Measurements from ENCODE around the gene MAPK1.
"Not testable (repeated sequence)": the region's sequence is repeated elsewhere in the genome, so short reads cannot be mapped to it uniquely, and the experiment has no call there.

Gene MAPK1

DNA sequence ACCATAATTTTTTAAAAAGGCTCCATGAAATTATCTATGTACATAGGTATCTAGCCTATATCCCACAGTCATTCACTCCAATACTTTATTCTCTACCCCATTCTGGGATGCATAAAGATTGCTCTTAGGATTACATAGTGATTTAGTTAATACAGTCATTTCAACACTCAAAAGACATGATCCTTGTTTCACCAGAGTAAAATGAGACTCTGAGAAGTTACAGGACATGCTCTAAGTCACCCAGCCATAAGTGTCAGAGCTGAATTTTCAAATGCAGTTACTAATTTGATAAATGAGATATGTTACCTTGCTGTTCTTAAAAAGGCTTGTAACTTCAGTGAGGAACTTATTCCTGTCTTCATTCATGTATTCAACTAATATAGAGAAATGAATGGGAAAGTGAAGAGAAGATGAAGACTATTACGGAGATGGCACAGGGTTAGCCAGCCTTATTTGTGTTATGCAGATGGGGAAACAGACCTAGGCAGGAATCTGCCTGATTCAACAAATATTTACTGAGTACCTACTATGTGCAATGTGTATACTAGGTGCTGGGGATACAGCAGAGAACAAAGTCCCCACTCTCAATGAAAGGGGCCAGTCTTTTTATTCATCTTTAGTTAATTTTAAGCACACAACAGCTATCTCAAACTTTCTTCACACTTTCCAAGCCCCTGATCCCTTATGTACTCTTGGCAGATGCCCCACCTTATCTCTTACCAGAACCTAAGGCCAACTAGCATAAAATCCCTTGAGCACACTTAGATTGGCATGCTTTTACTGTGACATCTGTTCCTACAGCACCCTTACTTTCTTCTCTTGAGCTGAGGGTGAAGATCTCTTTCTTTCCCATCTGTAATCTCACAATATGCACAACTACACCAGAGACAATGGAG is 21.6 kb downstream of the MAPK1 start:
- no peak for DNase-seq

- no peak for DNase-seq
These were observed 24.5 kb downstream of the MAPK1 start for GRCh38 chr22:21842946-21843345.

GRCh38 chr22:21841422-21841821 is 26.0 kb downstream of the MAPK1 start:
- no peak for DNase-seq

DNA sequence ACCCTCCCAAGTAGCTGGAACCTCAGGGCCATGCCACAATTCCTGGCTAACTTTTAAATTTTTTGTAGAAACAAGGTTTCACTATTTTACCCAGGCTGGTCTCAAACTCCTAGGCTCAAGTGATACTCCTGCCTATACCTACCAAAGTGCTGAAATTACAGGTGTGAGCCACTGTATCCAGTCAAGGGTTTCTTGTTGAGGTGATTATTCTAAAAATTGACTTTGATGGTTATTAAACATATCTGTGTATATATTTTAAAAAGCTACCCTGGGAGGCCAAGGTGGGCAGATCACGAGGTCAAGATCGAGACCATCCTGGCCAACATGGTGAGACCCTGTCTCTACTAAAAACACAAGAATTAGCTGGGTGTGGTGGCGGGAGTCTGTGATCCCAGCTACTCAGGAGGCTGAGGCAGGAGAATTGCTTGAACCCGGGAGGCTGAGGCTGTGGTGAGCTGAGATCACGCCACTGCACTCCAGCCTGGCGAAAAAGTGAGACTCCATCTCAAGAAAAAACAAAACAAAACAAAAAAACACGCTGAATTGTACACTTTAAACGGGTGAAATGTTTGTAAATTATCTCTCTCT is 27.1 kb downstream of the MAPK1 start:
- no peak for DNase-seq

- DNase-seq = no peak
These were observed 27.7 kb downstream of the MAPK1 start for GRCh38 chr22:21839765-21840140.

- not testable (repeated sequence) for DNase-seq
These were observed 28.2 kb downstream of the MAPK1 start for GRCh38 chr22:21839104-21839764.

GRCh38 chr22:21837248-21837979 is 30.0 kb downstream of the MAPK1 start:
- no peak for DNase-seq

GRCh38 chr22:21836486-21836885 is 31.0 kb downstream of the MAPK1 start:
- not testable (repeated sequence) for DNase-seq

DNA sequence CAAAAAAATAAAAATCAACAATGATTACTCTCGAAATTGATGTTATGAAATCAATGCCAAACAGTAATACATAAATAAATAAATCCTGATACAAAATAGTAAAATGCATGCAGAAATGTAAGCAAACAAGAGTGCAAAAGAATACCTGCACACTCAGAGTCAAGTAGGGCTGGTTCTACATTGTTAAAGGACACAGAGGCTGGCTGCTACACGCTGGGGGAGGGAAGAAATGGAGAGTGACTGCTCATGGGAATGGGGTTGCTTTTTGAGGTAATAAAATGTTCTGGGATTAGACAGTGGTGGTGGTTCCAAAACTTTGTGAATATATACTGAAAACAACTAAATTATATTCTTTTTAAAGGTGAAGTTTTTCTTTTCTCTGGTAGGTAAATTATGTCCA is 32.1 kb downstream of the MAPK1 start:
- no peak for DNase-seq

DNA sequence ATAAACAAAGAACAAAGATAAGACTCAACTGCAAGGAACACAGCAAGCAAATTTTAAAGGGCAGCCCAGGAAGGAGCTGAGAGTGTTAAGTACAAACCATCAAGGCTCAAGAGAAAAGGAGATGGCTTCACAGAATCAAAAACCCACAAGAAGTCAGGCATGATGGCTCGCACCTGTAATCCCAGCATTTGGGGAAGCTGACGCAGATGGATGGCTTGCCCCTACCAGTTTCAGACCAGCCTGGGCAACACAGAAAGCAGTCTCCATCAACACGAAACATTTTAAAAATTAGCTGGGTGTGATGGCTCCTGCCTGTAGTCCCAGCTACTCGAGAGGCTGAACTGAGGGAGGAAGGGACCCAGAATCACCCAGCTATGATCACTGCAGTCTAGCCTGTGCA is 32.6 kb downstream of the MAPK1 start:
- no peak for DNase-seq

- DNase-seq = no peak
These were observed 34.9 kb downstream of the MAPK1 start for GRCh38 chr22:21832291-21833290.

- no peak for DNase-seq
These were observed 37.9 kb downstream of the MAPK1 start for GRCh38 chr22:21829523-21829922.

GRCh38 chr22:21828268-21828638 is 39.2 kb downstream of the MAPK1 start:
- DNase-seq = no peak

- no peak for DNase-seq
These were observed 39.7 kb downstream of the MAPK1 start for GRCh38 chr22:21827628-21828267.

DNA sequence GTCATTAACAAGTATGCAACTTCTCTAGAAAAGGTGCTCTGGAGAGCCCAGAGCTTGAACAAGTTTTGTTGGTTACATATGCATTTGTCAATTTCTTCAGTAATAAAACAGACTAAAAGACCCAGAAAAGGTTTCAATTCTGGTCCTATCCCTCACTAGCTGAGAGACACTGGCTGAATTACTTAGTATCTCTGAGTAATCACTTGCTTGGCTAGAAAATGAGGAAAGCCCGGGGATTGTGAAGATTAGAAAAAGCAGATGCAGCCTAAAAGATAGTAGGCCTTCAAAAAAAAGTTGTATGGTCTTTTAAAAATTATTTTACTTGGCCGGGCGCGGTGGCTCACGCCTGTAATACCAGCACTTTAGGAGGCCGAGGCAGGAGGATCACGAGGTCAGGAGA is 41.2 kb downstream of the MAPK1 start:
- DNase-seq = no peak

GRCh38 chr22:21824962-21825361 is 42.5 kb downstream of the MAPK1 start:
- DNase-seq = not testable (repeated sequence)

DNA sequence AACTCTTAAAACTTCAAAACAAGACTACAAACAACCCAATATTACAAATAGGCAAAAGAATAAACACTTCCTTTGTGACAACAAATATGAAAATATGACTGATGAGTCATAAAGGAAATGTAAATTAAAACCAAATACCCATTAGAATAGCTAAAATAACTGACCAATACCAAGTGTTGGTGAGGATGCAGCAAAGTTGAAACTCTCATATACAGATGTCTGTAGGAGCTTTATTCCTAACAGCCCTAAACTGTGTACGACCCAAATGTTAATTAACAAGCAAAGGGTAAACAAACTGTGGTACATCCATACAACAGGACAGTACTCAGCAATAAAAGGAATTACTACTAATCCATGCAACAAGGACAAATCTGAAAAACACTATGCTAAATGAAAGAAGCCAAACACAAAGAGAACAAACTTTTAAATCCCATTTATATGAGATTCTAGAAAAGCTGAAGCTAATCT is 43.0 kb downstream of the MAPK1 start:
- no peak for DNase-seq

GRCh38 chr22:21823740-21824444 is 43.6 kb downstream of the MAPK1 start:
- no peak for DNase-seq

GRCh38 chr22:21819183-21819770 is 48.2 kb downstream of the MAPK1 start:
- no peak for DNase-seq

DNA sequence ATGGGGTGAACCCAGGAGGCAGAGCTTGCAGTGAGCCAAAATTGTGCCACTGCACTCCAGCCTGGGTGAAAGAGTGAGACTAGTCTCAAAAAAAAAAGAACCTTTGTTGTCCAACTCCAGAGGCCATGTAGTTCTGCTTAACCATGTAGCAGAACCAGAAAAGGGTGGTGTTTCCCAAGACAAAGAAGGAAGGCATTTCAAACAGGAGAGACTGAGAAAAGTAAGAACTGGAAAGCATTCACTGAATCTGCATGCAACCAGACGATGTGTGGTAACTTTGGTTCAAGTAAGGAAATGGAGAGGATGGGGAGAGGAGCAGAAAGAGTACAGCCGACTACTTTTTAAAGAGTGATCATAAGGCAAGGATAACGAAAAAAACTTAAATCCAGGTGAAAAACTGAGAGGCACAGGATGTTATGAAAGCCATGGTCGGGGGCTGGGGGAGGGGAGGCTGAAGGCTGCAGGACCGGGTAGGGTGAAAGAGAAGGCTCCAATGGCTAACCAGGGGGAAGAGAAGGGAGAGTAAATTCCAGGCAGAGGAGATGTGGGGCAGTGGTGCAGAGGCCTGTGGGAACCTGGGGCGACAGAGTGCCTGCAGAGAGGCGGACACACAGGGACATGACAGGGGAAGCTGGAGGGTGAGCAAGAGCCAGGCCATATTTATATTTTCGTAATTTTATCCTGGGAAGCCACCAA is 48.8 kb downstream of the MAPK1 start:
- no peak for DNase-seq
